Mucosa of stomach (tissue), 1 donor: Measurements from ENCODE around the gene PRH2.

Experiments used
- H3K27me3 ChIP-seq: one replicate; pipeline ENCODE4 v1.7.0; 2013; ENCODE audit warnings: mild to moderate bottlenecking, low read length; ENCODE audit not compliant: control insufficient read depth, insufficient read depth
- H3K36me3 ChIP-seq: one replicate; pipeline ENCODE4 v1.7.0; 2013; ENCODE audit warnings: low read length; ENCODE audit not compliant: control insufficient read depth, insufficient read depth
- H3K4me1 ChIP-seq: one replicate; pipeline ENCODE4 v1.7.0; 2013; ENCODE audit warnings: mild to moderate bottlenecking, low read length; ENCODE audit not compliant: control insufficient read depth, insufficient read depth
- H3K4me3 ChIP-seq: one replicate; pipeline ENCODE4 v1.7.0; 2013; ENCODE audit warnings: low read length
- H3K9ac ChIP-seq: one replicate; pipeline ENCODE4 v1.7.0; 2013; ENCODE audit warnings: mild to moderate bottlenecking, low read length, moderate library complexity
- H3K9me3 ChIP-seq: one replicate; pipeline ENCODE4 v1.7.0; 2013; ENCODE audit warnings: mild to moderate bottlenecking, low read length, moderate library complexity; ENCODE audit not compliant: control insufficient read depth
- donor health status: Pancreatic carcinoma.

PRH2 gene

DNA sequence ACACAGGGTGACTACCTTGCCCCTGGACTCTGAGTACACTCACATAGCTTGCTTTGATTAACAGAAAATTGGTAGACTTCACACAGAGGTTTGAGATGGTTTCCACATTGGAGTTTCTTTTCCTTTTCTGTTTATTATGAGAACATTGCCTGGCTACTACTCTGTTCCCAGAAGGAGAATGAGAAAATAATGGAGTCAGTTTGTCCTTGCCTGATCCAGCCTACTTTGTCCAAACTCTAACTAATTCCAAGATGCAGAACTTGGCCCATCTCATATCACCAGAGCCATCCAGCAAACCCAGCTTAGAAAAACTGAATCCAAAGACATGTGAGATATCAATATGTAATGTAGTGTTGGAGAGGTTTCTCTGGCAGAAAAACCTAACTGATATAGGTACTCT is 37.3 kb downstream of the PRH2 start:
- Histone ChIP-seq H3K4me1 (no peaks in the 10 kb centered on the region), H3K9me3 (no peaks in the 10 kb centered on the region), H3K4me3 (no peak overlapping the region), H3K27me3 (no peaks in the 10 kb centered on the region), H3K9ac (no peak overlapping the region), H3K36me3 (no peaks in the 10 kb centered on the region)

DNA sequence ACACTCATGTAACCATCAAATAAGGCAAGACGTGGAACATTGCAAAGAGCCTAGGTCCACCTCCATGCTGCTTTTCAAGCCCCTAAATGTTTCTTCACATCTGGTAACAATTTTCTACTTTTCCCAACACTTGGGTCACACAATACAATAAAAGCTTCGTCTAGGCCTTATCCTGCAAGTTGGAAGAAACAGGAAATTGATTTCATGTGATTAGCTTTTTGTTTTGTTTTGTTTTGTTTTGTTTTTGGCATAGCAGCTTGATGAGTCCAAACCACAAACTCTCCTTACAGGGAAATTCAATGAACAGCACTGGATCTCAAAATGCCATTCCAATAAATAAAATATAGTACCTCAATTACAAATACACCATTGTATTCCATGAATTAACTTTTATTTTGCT is 38.4 kb downstream of the PRH2 start:
- Histone ChIP-seq H3K4me3 (no peak overlapping the region), H3K27me3 (no peaks in the 10 kb centered on the region), H3K9me3 (no peaks in the 10 kb centered on the region), H3K9ac (no peak overlapping the region), H3K36me3 (no peaks in the 10 kb centered on the region), H3K4me1 (no peaks in the 10 kb centered on the region)

DNA sequence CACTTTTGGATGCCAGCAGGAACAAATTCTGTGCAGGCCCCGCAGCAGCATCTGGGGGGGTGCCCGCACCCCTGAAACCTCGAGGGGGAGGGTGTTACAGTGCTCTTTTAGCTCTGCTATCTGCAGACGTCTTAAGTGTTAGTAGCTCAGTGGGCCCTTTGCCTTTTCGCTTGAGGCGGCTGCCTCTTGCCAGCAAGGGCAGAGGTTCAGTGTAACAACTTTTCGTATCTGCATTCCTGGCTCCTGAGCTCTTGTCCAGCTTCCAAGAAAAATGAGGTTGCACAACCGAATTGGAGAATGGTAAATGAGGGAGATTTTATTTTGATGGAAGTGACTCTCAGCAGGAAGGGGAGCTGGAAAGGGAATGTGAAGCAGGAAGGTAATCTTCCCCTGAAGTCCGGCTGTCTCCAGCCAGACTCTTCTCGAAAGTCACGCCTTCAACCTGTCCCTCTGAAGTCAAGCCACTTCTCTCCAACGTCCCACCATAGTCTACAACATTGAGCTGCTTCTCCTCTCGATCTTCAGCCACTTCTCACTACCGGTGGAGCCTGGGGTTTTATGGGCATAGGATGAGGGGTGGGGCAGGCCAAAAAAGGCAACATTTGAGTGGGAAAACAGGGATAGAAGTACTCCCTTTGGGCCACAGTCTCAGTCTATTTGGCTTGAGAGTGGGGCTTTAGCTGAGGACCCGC is 39.9 kb downstream of the PRH2 start:
- Histone ChIP-seq H3K4me1 (no peaks in the 10 kb centered on the region), H3K9ac (no peak overlapping the region), H3K4me3 (no peak overlapping the region), H3K36me3 (no peaks in the 10 kb centered on the region), H3K9me3 (no peaks in the 10 kb centered on the region), H3K27me3 (no peaks in the 10 kb centered on the region)

DNA sequence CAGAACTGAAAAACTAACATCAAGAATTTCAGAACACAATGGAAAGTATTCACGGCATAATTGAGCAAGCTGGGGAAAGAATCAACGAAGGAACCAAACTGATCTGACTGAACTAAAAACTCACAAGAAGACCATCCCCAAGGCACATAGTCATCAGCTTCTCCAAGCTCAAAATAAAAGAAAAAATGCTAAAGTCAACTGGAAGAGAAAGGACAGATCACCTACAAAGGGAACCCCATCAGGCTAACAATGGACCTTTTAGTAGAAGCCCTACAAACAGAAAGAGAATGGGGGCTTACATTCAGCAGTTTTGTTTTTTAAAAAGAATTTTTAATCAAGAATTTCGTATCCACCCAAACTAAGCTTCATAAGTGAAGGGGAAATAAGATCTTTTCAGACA is 45.9 kb downstream of the PRH2 start:
- H3K36me3 ChIP-seq = no peaks in the 10 kb centered on the region
- no peaks in the 10 kb centered on the region for H3K27me3 ChIP-seq
- no peaks in the 10 kb centered on the region for H3K9me3 ChIP-seq
- H3K4me1 ChIP-seq = no peaks in the 10 kb centered on the region
- no peak overlapping the region for H3K4me3 ChIP-seq
- no peak overlapping the region for H3K9ac ChIP-seq

DNA sequence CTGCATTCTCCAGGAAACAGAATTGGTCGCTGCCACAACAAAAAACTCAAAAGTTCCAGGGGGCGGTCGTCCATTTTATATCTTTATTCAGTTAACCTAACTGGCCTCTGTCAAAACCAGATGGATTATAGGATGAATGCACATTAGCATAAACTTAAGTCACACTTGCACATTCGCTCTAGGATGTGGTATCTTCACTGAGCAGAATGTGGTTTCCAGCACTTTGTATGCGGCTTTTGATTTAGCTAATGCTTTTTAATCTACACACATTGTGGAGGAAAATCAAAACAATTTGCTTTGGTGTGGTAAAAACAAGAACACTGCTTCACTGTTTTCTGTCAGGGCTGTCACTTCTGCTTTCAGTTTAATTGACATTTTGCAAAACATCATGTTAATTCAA is 53.2 kb downstream of the PRH2 start:
- Histone ChIP-seq H3K9ac (no peak overlapping the region), H3K27me3 (no peaks in the 10 kb centered on the region), H3K4me3 (no peak overlapping the region), H3K4me1 (no peaks in the 10 kb centered on the region), H3K36me3 (no peaks in the 10 kb centered on the region), H3K9me3 (no peaks in the 10 kb centered on the region)
